Measurements from ENCODE around the gene STAM.
"Not testable (repeated sequence)": the region's sequence is repeated elsewhere in the genome, so short reads cannot be mapped to it uniquely, and the experiment has no call there.

Gene STAM

GRCh38 chr10:17712717-17713471 is 68.9 kb downstream of the STAM start:
- Histone ChIP-seq H3K36me3 (peaks cover 98% of the 10 kb centered on the region), H3K4me3 (ENCODE audit: low read depth in 1 of 2, low read length in 1 of 2) (no peak overlapping the region), H3K9me3 (no peaks in the 10 kb centered on the region), H3K4me1 (ENCODE audit: control insufficient read depth in 1 of 2, insufficient read depth in 1 of 2, low read depth in 1 of 2, low read length in 1 of 2) (no peaks in the 10 kb centered on the region), H3K27me3 (no peaks in the 10 kb centered on the region), H3K27ac (no peak overlapping the region)
- TF ChIP-seq CTCF (IDR thresholded peaks at IDR 0.05) = no peak

GRCh38 chr10:17713758-17714157 is 69.8 kb downstream of the STAM start:
- no peak overlapping the region for H3K4me3 ChIP-seq (ENCODE audit: low read depth in 1 of 2, low read length in 1 of 2)
- H3K27ac ChIP-seq = no peak overlapping the region
- TF ChIP-seq CTCF (IDR thresholded peaks at IDR 0.05) = no peak
- no peaks in the 10 kb centered on the region for H3K27me3 ChIP-seq
- H3K36me3 ChIP-seq = peaks cover 90% of the 10 kb centered on the region
- no peaks in the 10 kb centered on the region for H3K4me1 ChIP-seq (ENCODE audit: control insufficient read depth in 1 of 2, insufficient read depth in 1 of 2, low read depth in 1 of 2, low read length in 1 of 2)
- H3K9me3 ChIP-seq = no peaks in the 10 kb centered on the region

- Histone ChIP-seq H3K27ac (no peak overlapping the region), H3K9me3 (no peaks in the 10 kb centered on the region), H3K4me1 (ENCODE audit: control insufficient read depth in 1 of 2, insufficient read depth in 1 of 2, low read depth in 1 of 2, low read length in 1 of 2) (no peaks in the 10 kb centered on the region), H3K36me3 (peaks cover 66% of the 10 kb centered on the region), H3K4me3 (ENCODE audit: low read depth in 1 of 2, low read length in 1 of 2) (no peak overlapping the region), H3K27me3 (no peaks in the 10 kb centered on the region)
- no peak for TF ChIP-seq CTCF (IDR thresholded peaks at IDR 0.05)
These were observed 72.2 kb downstream of the STAM start for GRCh38 chr10:17716161-17716560.

GRCh38 chr10:17722317-17723014 is 78.5 kb downstream of the STAM start:
- not testable (repeated sequence) for H3K4me3 ChIP-seq (ENCODE audit: low read depth in 1 of 2, low read length in 1 of 2); H3K9me3 ChIP-seq; H3K27ac ChIP-seq; H3K4me1 ChIP-seq (ENCODE audit: control insufficient read depth in 1 of 2, insufficient read depth in 1 of 2, low read depth in 1 of 2, low read length in 1 of 2); H3K27me3 ChIP-seq
- H3K36me3 ChIP-seq = peaks cover 12% of the 10 kb centered on the region

DNA sequence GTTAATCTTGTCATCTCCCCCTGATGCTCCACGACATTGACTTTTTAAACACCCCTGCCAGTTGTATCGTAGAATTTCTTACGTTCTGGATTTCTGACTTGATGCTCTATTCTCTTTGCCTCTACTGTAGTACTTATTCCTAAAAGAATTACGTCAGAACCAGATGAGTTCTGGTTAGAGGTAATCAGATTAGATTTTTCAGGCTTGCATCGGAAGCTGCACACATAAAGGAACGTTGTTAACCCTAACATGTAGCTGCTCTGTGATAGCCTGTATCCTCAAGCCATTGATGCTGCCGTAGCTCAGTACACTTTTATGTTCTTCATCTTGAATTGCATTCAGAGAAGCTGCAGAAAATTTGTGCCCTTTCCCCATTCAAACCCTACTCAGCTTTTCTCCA is 81.8 kb downstream of the STAM start:
- no peak for TF ChIP-seq CTCF (IDR thresholded peaks at IDR 0.05)
- H3K27ac ChIP-seq = no peak overlapping the region
- no peaks in the 10 kb centered on the region for H3K4me1 ChIP-seq (ENCODE audit: control insufficient read depth in 1 of 2, insufficient read depth in 1 of 2, low read depth in 1 of 2, low read length in 1 of 2)
- H3K36me3 ChIP-seq = peaks cover 10% of the 10 kb centered on the region
- H3K4me3 ChIP-seq (ENCODE audit: low read depth in 1 of 2, low read length in 1 of 2) = no peak overlapping the region
- no peaks in the 10 kb centered on the region for H3K27me3 ChIP-seq
- H3K9me3 ChIP-seq = no peaks in the 10 kb centered on the region

DNA sequence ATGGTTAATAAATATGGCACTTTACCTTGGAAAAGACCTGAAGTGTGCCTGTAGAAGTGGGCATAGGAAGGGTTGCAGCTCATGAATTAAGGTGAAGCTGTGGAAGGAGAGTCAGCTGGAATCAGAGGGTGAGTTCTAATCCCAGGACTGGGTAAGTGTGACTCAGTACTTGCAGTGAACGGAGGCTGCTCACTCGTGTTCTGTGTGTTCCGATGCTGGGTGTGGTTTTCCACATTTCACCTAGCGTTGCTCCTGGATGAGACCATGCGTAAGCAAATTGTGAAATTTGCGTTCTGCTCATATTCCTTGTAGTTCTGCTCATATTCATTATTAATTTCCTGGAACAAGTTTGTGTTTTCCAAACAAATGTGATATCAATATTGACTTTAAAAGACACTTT is 85.7 kb downstream of the STAM start:
- Histone ChIP-seq H3K27ac (no peak overlapping the region), H3K9me3 (no peaks in the 10 kb centered on the region)
- TF ChIP-seq CTCF (IDR thresholded peaks at IDR 0.05) = no peak

More for the DNA sequence above, 85.7 kb downstream of the STAM start:
- Histone ChIP-seq H3K36me3 (no peaks in the 10 kb centered on the region), H3K27me3 (no peaks in the 10 kb centered on the region), H3K4me3 (ENCODE audit: low read depth in 1 of 2, low read length in 1 of 2) (no peak overlapping the region), H3K4me1 (ENCODE audit: control insufficient read depth in 1 of 2, insufficient read depth in 1 of 2, low read depth in 1 of 2, low read length in 1 of 2) (no peaks in the 10 kb centered on the region)
